CD4-positive, alpha-beta T cell treated with Interleukin-4 for 1 hour (primary cell): ENCODE measurements around the gene ASB12.
A peak's percentile ranks its signal among the peaks of the same experiment; 100 is the strongest.
"Not testable (repeated sequence)": the region's sequence is repeated elsewhere in the genome, so short reads cannot be mapped to it uniquely, and the experiment has no call there.

Source experiments
- DNase-seq, 2 donors: peaks; one replicate each; pipeline ENCODE4 v3.0.0-alpha.2; 2020 to 2022

ASB12 gene

GRCh38 chrX:64230123-64230970, at the start of gene ASB12:
ASB12 (minus strand) TSS chrX:64230607; CDS start chrX:64225650, 4,957 bp downstream.
- DNase-seq: no peak

GRCh38 chrX:64265265-64265664, 34.9 kb upstream of the ASB12 start:
- no peak for DNase-seq

GRCh38 chrX:64229154-64229553, 1.3 kb downstream of the ASB12 start:
- no peak for DNase-seq

- no peak for DNase-seq
Observed at GRCh38 chrX:64218023-64218422, 12.4 kb downstream of the ASB12 start.

GRCh38 chrX:64213989-64214388, 16.4 kb downstream of the ASB12 start:
- not testable (repeated sequence) for DNase-seq

- no peak for DNase-seq
Observed at GRCh38 chrX:64206556-64207162, 23.7 kb downstream of the ASB12 start.

GRCh38 chrX:64205735-64206501, 24.5 kb downstream of the ASB12 start:
- DNase-seq: peak; percentile 92 to 93

GRCh38 chrX:64205441-64205734, 25.0 kb downstream of the ASB12 start, which contains the start of gene AMER1:
AMER1 (minus strand) TSS chrX:64205708; CDS start chrX:64193286, 12,422 bp downstream.
- DNase-seq: no peak

GRCh38 chrX:64204701-64205440, 25.5 kb downstream of the ASB12 start:
- no peak for DNase-seq

GRCh38 chrX:64204252-64204651, 26.2 kb downstream of the ASB12 start:
- no peak for DNase-seq

- DNase-seq: no peak
Observed at GRCh38 chrX:64202808-64203325, 27.5 kb downstream of the ASB12 start.

GRCh38 chrX:64198036-64198435, 32.4 kb downstream of the ASB12 start:
- no peak for DNase-seq

- DNase-seq: no peak
Observed at GRCh38 chrX:64196606-64197005, 33.8 kb downstream of the ASB12 start.

GRCh38 chrX:64195862-64196261, 34.5 kb downstream of the ASB12 start:
- no peak for DNase-seq

GRCh38 chrX:64192673-64193072, 37.7 kb downstream of the ASB12 start:
- DNase-seq: no peak

GRCh38 chrX:64192040-64192439, 38.4 kb downstream of the ASB12 start:
- DNase-seq: no peak

GRCh38 chrX:64191281-64192010, 39.0 kb downstream of the ASB12 start:
- no peak for DNase-seq

- DNase-seq: no peak
Observed at GRCh38 chrX:64190136-64190740, 40.2 kb downstream of the ASB12 start.

- DNase-seq: no peak
Observed at GRCh38 chrX:64188901-64189300, 41.5 kb downstream of the ASB12 start.

GRCh38 chrX:64187762-64188150, 42.7 kb downstream of the ASB12 start:
- no peak for DNase-seq

- no peak for DNase-seq
Observed at GRCh38 chrX:64186974-64187761, 43.2 kb downstream of the ASB12 start.
